Tongue (tissue), 2 donors: ENCODE measurements around the gene NARF. TPM values are rescaled to one million over a fixed set of nuclear protein-coding genes. Genes with fewer than 3 reads are reported as not detected.
A peak's percentile ranks its signal among the peaks of the same experiment; 100 is the strongest.
"Not testable (repeated sequence)": the region's sequence is repeated elsewhere in the genome, so short reads cannot be mapped to it uniquely, and the experiment has no call there.

Experiments
- DNase-seq: peaks from one replicate; pipeline ENCODE4 v3.0.0-alpha.2; 2015
- total RNA-seq: library from RNA; depleted of rRNA; stranded (reverse); fragments of >200 nt; gene quantifications from one replicate; pipeline ENCODE4 v1.2.3, GENCODE V29; 2014

The NARF gene
- total RNA-seq, 1 donor from 2014 or later = 73.0 TPM

- peak; percentile 50 for DNase-seq
Measured at GRCh38 chr17:82497483-82498405, 39.2 kb downstream of the NARF start.

- no peak for DNase-seq
Measured at GRCh38 chr17:82502207-82502606, 43.7 kb downstream of the NARF start.

GRCh38 chr17:82503094-82503727 is 44.7 kb downstream of the NARF start:
- DNase-seq = no peak

GRCh38 chr17:82503728-82504308 is 45.3 kb downstream of the NARF start:
- no peak for DNase-seq

- no peak for DNase-seq
Measured at GRCh38 chr17:82505296-82505695, 46.8 kb downstream of the NARF start.

- not testable (repeated sequence) for DNase-seq
Measured at GRCh38 chr17:82506402-82506801, 47.9 kb downstream of the NARF start.

GRCh38 chr17:82507631-82508175 is 49.2 kb downstream of the NARF start:
- DNase-seq = no peak

GRCh38 chr17:82511642-82512041 is 53.1 kb downstream of the NARF start:
- DNase-seq = not testable (repeated sequence)

- DNase-seq = not testable (repeated sequence)
Measured at GRCh38 chr17:82513864-82514263, 55.3 kb downstream of the NARF start.

GRCh38 chr17:82517230-82517865 is 58.8 kb downstream of the NARF start:
- no peak for DNase-seq

- peak; percentile 97 for DNase-seq
Measured at GRCh38 chr17:82518826-82519810, 60.6 kb downstream of the NARF start, which contains the start of gene FOXK2. TSS of gene FOXK2 (plus strand) at chr17:82519732. CDS start at chr17:82519889, 157 bp downstream.

GRCh38 chr17:82519971-82520903 is 61.7 kb downstream of the NARF start:
- no peak for DNase-seq

- DNase-seq = no peak
Measured at GRCh38 chr17:82524540-82524939, 66.0 kb downstream of the NARF start.

- DNase-seq = no peak
Measured at GRCh38 chr17:82525712-82526111, 67.2 kb downstream of the NARF start.

GRCh38 chr17:82527898-82528297 is 69.4 kb downstream of the NARF start:
- peak; percentile 51 for DNase-seq

GRCh38 chr17:82528484-82529265 is 70.1 kb downstream of the NARF start:
- peak; percentile 79 for DNase-seq

- no peak for DNase-seq
Measured at GRCh38 chr17:82529914-82530300, 71.4 kb downstream of the NARF start.

- no peak for DNase-seq
Measured at GRCh38 chr17:82531431-82531881, 72.9 kb downstream of the NARF start.

GRCh38 chr17:82534401-82534812 is 75.9 kb downstream of the NARF start:
- DNase-seq = no peak
